Jurkat, Clone E6-1 (cell line): ENCODE results near the gene TLK2.
"Not testable (repeated sequence)": the region's sequence is repeated elsewhere in the genome, so short reads cannot be mapped to it uniquely, and the experiment has no call there.

Experiments
- DNase-seq: peaks from one replicate; pipeline ENCODE4 v3.0.0-alpha.2; 2011; ENCODE audit warnings: low read depth, low spot score
- H3K4me3 ChIP-seq: 2 replicates; pipeline ENCODE4 v1.5.1; 2011; ENCODE audit warnings: mild to moderate bottlenecking, low read length, control low read depth, moderate library complexity

The TLK2 gene

DNA sequence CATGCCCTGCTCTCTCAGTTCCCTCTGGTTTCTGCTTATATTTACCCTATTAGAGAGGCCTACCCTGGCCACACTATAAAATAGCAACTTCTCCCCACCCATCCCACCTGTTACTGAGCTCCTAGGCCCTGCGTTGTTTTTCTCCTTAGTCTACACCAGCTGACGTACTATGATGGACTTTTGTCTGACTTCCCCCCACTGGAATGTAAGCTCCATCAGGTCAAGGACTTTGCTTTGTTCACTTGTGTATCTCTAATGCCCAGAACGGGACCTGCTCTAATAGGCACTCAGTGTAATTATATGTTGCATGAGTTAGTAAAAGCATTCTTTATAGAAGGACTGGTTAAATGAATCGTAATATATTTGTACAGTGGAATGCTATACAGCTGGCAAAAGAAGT, 62.4 kb downstream of the TLK2 start:
- H3K4me3 ChIP-seq, DNase-seq: not testable (repeated sequence)

DNA sequence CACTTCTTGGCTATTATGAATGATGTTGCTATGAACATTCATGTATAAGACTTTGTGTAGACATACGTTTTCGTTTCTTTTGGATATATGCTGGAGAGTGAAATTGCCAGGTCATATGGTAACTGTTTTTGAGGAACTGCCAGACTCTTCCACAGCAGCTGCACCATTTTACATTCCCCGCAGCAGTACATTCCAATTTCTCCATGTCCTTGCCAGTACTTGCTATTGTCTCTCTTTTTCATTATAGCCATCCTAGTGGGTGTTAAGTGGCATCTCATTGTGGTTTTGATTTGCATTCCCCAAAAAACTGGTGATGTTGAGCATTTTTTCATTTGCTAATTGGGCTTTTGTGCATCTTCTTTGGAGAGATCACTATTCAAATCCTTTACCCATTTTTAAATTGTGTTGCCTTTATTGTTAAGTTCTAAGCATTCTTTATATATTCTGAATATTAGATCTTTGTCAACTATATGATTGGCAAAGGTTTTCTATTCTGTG, 64.7 kb downstream of the TLK2 start:
- H3K4me3 ChIP-seq: not testable (repeated sequence)

DNA sequence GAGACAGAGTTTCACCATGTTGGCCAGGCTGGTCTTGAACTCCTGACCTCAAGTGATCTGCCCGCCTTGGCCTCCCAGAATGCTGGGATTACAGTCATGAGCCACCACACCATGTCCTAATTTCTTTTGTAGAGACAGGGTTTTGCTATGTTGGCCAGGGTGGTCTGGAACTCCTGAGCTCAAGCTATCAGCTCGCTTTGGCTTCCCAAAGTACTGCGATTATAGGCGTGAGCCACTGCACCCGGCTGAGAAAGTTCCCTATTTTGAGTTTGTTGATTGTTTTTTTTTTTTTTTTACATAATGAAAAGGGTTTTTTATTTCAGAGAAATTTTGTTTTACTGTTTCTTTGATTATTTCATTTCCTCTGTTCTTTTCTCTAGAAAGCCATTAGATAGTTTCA, 67.4 kb downstream of the TLK2 start:
- not testable (repeated sequence) for H3K4me3 ChIP-seq, DNase-seq

More for the DNA sequence above, 64.7 kb downstream of the TLK2 start:
- not testable (repeated sequence) for DNase-seq

DNA sequence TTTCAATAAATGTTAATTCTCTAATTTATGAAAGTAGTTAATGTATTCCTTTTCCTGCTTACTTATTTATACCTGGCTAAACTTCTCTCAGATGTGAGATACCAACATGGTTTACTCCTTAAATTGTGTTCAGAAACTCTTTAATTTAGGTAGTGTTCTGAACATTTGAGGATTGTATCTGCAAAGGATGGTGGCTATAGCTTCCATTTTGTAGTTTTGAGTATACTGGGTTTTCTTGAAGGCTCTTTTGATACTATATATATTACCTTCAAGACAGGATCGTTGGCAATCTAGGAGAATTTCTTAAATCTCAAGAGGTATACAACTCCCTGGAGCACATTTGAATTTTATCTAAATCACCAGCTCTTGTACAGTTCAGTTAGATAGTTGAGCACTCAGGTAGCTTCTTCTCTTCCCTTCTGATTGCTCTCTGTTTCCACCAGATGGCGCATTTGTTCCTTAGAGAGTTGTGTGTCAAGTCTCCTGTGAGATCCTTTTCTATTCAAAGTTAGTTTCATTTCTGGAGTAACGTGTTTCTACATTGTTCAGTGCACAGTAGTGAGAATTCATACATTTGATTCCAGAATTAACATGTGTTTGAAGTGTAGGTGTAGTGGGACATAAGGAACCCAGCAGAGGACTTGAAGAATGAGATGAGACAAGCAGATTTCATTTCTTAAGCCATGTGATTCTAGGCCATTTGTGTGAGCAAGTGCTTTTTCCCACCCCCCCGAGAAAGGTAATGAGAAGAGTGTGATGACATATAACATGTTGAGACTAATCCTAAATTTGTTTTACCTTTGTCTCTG, 74.4 kb downstream of the TLK2 start:
- DNase-seq: peak; percentile 12
- not testable (repeated sequence) for H3K4me3 ChIP-seq

DNA sequence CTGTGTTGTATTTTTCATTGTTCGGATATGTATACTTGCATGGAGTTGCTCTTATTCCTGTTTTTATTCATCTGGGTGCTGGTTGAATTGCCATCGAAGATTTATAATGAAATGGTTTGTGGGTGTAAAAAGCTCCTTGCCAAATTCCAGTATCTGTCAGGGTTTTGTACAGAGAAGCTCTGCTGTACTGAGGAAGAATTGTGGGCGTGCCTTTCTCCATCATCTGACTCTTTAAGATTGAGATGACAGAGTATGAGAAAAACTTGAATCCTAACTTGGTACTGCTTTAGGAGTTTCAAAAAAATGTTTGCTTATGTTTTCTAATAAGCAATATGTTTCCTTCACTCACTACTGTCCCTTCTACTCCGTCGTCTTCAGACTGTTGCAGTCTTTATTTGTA, 78.9 kb downstream of the TLK2 start:
- H3K4me3 ChIP-seq, DNase-seq: not testable (repeated sequence)

DNA sequence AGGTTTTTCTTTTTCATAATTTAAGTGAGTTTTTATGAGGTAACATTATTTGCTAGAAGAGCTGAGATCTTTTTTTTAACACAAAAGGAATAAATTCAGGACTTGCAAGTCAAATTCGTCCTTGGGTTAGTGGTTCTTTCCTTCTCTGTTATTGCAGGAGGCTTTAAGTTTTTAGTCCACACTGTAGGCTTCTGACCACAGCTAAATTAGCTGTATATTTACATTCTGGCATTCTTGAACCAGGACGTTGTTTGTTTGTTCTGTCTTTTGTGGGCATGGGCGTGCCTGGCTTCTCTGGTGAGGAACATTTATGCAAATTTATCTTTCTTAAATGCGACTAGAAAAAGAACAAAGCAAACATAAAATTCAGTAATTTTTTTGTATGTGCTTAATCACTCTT, 80.3 kb downstream of the TLK2 start:
- DNase-seq, H3K4me3 ChIP-seq: not testable (repeated sequence)

DNA sequence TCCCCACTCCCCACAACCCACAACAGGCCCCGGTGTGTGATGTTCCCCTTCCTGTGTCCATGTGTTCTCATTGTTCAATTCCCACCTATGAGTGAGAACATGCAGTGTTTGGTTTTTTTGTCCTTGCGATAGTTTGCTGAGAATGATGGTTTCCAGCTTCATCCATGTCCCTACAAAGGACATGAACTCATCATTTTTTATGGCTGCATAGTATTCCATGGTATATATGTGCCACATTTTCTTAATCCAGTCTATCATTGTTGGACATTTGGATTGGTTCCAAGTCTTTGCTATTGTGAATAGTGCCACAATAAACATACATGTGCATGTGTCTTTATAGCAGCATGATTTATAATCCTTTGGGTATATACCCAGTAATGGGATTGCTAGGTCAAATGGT, 82.3 kb downstream of the TLK2 start:
- H3K4me3 ChIP-seq, DNase-seq: not testable (repeated sequence)

DNA sequence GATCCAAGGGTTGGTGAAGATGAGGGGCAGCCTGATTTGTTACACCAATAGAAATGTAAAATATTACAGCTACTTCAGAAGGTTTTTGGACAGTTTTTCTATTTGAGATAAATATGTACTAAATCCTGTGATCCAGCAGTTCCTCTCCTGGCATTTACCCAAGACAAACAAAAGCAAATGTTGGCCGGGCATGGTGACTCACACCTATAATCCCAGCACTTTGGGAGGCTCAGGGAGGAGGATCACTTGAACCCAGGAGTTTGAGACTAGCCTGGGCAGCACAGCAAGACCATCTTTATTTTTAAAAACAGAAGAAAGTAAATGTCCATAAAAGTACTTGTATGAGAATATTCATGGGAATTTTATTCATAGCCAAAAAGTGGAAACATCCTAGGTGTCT, 84.0 kb downstream of the TLK2 start:
- DNase-seq: no peak
- no peak overlapping the region for H3K4me3 ChIP-seq

DNA sequence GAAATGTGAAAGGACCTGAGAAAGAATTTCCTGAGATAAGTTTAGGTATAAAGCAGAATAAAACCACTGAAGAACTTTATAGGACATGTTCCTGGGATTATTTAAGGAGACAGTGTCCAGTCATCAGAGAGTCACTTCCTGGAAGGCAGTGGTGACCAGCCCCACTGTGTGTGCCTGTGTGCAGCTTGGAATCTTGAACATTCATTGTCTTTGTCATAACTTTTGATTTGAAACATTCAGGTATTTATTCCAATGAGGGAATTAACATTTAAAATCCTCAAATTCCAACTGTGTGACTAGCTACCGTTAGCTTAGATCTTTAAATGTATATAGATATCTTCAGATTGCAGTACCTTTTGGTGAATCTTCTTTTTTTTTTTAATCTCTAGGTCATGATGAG, 87.2 kb downstream of the TLK2 start:
- DNase-seq: no peak
- H3K4me3 ChIP-seq: no peak overlapping the region

DNA sequence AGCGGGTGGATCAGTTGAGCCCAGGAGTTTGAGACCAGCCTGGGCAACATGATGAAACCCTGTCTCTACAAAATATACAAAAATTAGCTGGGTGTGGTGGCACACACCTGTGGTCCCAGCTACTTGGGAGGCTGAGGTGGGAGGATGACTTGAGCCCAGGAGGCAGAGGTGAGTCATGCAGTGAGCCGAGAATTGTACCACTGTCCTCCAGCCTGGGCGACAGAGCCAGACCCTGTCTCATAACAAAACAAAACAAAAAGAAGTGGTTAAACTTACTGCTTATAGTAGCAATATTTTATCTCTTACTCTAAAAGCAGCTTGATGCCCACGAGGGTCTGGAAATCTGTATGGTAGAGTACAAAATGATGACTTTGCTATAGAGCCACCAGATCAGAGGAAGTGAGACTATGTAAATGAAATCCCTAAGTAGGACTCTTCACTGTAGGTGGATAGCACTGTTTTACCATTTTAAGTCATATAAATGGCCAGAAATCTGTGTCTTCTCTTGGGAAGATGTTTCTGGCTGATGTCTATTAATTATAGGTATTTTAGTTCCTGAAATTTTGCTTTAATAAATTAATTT, 88.5 kb downstream of the TLK2 start:
- H3K4me3 ChIP-seq: no peak overlapping the region
- no peak for DNase-seq

DNA sequence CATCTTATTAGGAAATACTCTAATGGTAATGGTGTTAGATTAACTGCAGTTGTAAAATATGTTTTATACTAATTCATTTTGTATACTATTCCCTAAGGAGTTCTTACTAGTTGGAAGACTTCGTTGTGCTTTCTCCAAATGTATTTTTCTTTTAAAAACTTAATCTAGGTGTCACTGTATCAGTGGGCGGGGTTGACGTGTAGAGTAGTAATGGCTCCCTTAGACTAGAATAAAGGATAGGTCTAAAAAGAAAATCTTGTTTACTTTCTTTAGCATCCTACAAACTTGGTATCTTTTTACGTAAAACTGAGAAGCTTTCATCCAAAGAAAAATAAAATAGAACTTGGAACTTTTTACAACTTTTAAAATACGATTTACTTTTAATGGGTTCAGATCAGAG, 93.9 kb downstream of the TLK2 start:
- DNase-seq: no peak
- no peak overlapping the region for H3K4me3 ChIP-seq

DNA sequence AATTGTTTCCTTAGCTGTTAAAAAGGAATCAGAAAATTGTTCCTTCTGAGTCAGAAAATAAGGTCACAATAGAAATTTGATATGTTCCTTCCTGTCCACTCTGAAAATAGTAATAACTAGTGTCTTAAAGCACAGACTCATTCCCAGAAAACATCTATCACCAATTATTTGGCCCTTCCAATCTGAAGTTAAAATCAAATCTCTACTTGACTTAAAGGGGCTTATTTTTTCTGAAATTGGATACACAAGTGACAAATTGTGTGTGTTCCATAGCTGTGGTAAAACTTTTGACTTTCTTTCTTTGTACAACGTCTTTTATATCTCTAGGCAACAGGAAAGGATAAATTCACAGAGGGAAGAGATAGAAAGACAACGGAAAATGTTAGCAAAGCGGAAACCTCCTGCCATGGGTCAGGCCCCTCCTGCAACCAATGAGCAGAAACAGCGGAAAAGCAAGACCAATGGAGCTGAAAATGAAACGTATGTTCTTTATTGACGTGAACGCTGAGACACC, 94.3 kb downstream of the TLK2 start:
- DNase-seq: no peak
- H3K4me3 ChIP-seq: no peak overlapping the region

DNA sequence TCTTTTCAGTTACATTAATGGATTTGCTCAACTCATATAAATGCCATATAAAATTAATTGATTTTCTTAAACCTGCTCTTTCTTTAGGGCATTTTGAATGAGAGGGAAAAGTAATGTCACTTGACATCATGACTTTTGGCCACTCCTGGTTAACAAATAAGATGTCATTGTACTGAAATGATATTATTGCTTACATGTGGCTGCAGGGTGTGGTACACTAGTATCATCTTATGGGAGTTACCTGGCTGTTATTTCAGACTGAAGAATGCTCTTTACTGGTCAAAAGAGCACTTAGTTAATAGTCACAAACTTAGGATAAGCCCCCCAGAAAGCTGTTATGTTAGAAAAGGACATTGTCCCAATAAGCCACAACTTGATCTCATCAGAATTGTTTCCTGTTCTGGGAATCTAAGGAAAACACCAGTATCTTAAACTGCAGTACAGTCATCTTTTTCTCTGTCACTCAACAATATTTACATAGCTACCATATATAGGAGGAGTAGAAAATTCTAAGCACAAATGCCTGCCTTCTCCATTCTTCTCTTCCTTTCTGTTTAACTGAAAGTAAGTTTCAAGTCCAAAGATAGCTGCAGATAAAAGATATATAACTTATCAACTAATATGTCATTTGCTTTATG, 95.0 kb downstream of the TLK2 start:
- no peak overlapping the region for H3K4me3 ChIP-seq
- DNase-seq: no peak

DNA sequence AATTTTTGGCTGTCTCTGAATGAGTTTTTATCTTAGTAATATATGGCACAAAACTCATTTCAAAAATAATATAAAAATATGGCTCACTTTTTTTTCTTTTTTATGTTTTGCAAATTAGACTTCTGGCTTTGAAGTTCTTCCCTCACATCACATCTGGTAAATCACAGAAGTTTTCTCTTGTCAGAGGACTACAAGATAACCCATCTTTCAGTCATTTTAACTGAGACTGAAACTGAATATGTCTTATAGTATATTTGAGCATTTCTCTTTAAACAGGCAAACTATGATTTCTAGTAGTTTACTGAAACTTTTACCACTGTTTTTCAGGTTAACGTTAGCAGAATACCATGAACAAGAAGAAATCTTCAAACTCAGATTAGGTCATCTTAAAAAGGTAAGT, 97.8 kb downstream of the TLK2 start:
- no peak for DNase-seq

DNA sequence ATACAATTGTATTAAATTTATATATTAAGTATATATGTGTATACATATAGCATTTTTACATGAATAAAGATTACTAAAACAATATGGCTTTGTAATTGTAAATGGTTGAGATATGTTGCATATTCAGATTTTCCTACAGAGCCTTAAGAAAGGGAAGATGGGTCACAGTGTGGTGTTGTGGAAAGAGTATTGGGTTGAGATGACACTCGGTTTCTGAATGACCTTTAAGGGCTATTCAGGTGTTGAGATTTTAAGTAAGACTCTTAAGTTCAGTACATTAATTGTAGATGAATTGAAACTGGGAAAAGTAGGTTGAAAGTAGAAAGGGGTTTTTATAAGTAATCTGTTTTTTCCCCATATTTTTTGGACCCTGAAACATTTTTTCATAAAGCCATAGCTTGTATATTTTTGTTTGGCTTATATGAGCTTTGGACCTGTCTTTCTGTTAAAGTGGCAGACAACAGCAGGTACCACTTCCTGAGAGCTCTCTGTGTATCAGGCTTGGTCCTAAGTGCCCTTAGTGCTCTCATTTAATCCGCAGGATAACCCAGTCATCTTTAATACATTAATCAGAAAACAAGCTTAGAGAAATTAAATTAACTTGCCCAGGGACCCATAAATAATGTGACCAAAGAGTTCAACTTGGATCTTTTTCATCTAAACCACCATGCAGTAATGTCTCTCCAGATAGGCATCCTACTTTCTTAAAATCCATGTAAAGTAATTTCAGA, 100.3 kb downstream of the TLK2 start:
- H3K4me3 ChIP-seq: no peak overlapping the region
- no peak for DNase-seq

More for the DNA sequence above, 97.8 kb downstream of the TLK2 start:
- H3K4me3 ChIP-seq: no peak overlapping the region

DNA sequence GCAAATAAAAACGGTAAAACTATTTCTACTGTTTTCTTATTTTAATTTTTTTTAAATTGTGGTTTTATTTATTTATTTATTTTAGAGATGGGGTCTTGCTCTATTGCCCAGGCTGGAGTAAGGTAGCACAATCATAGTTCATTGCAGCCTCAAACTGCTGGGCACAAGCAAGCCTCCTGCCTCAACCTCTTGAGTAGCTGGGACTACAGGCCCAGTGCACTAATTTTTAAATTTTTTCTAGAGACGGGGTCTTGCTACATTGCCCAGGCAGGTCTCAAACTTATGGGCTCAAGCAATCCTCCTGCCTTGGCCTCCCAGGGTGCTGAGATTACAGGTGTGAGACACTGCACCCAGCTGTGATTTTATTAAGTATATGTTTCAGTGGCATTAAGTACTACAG, 102.3 kb downstream of the TLK2 start:
- H3K4me3 ChIP-seq: no peak overlapping the region
- no peak for DNase-seq

DNA sequence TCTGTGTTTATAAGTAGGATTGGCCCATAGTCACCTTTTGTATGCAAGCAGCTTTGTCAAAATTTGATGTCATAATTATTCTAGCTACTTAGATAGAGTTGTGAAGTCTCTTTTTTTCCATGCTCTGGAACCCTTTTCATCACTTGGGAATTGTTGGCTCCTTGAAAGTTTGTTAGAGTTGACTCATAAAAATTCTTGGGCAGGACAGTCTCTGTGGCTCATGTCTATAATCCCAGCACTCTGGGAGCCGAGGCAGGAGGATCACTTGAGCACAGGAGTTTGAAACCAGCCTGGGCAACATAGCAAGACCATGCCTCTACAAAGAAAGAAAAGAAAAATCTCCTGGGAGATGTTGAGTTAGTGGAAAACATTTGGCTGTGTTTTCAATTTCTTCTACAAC, 103.1 kb downstream of the TLK2 start:
- DNase-seq: no peak
- H3K4me3 ChIP-seq: no peak overlapping the region

DNA sequence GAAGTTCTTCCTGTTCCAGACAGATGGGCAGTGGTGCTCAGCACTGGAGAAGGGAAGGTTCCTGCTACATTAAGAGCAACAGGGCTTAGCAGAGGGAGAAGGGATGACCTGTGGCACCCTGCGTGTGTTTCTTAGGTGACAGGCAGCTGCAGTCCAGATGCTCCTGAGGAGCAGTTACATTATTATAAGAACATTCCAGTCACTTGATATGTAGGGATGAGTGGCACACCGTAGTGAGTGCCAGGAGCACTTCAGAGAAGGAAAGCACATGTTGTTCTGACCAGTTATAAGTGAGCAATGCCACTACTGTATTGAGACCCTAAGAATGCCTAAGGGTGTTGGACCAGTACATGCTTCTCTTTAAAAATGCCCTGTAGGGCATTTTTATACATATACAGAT, 108.9 kb downstream of the TLK2 start:
- no peak overlapping the region for H3K4me3 ChIP-seq
- no peak for DNase-seq

DNA sequence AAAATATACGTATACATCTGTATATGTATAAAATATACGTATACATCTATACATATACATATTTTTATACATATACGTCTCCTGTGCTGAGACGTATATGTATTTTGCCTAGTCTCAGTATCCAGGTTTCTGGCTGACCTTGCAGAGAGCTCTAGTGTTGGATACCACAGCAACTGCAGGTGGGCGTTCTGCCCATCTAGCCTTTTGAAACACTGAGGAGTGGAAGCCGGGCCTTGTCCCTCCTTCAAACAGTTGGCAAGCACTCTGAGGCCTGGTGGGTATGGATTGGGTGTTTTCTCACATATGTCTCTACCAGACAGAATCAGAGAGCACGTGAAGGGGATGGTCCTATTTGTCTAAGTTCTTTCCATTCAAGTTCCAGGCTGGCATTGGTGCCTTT, 109.5 kb downstream of the TLK2 start:
- H3K4me3 ChIP-seq: no peak overlapping the region
- no peak for DNase-seq
